HEK293T (cell line): ENCODE results near the gene LHX3.

Experiments used
- CTCF ChIA-PET: fragments of 350-600 bp; formaldehyde crosslinking; extraction: SDS; loops from one replicate; lab custom pipeline; 2021; ENCODE audit warnings: antibody characterized with exemption, inconsistent platforms; lab: Yijun Ruan, JAX
- POLR2A ChIA-PET: fragments of 350-600 bp; formaldehyde crosslinking; extraction: SDS; loops from one replicate; lab custom pipeline; 2020; ENCODE audit warnings: antibody characterized with exemption, inconsistent platforms; lab: Yijun Ruan, JAX
- DNase-seq: peaks from one replicate; pipeline ENCODE4 v3.0.0; 2012; ENCODE audit warnings: mixed read lengths; ENCODE audit errors: extremely low spot score
- ARNT ChIP-seq: fragments of 450-650 bp; IDR thresholded peaks from 2 replicates; pipeline ENCODE4 v1.6.1; 2017; ENCODE audit warnings: mild to moderate bottlenecking
- BHLHE40 ChIP-seq: fragments of 450-650 bp; IDR thresholded peaks from 2 replicates; pipeline ENCODE4 v1.6.1; 2016; ENCODE audit warnings: mild to moderate bottlenecking, moderate library complexity, borderline replicate concordance
- CTBP1 ChIP-seq: fragments of 450-650 bp; IDR thresholded peaks from 2 replicates; pipeline ENCODE4 v1.6.1; 2016; ENCODE audit warnings: borderline replicate concordance
- ELF4 ChIP-seq: fragments of 450-650 bp; IDR thresholded peaks from 2 replicates; pipeline ENCODE4 v1.6.1; 2017; ENCODE audit warnings: antibody characterized with exemption
- FOXA1 ChIP-seq: fragments of 450-650 bp; IDR thresholded peaks from 2 replicates; pipeline ENCODE4 v1.6.1; 2016; ENCODE audit warnings: mild to moderate bottlenecking
- FOXK2 ChIP-seq: fragments of 450-650 bp; IDR thresholded peaks from 2 replicates; pipeline ENCODE4 v1.6.1; 2016; ENCODE audit warnings: mild to moderate bottlenecking
- FOXM1 ChIP-seq: fragments of 450-650 bp; IDR thresholded peaks from 2 replicates; pipeline ENCODE4 v1.6.1; 2017; ENCODE audit warnings: mild to moderate bottlenecking, borderline replicate concordance
- HDGF ChIP-seq: fragments of 450-650 bp; IDR thresholded peaks from 2 replicates; pipeline ENCODE4 v1.6.1; 2017; ENCODE audit warnings: antibody characterized with exemption, borderline replicate concordance
- L3MBTL2 ChIP-seq: fragments of 450-650 bp; conservative IDR thresholded peaks from 2 replicates; pipeline ENCODE4 v1.6.1; 2016; ENCODE audit warnings: mild to moderate bottlenecking
- LEF1 ChIP-seq: fragments of 450-650 bp; IDR thresholded peaks from 2 replicates; pipeline ENCODE4 v1.6.1; 2017; ENCODE audit warnings: mild to moderate bottlenecking, borderline replicate concordance
- NFRKB ChIP-seq: fragments of 450-650 bp; IDR thresholded peaks from 2 replicates; pipeline ENCODE4 v1.6.1; 2016; ENCODE audit warnings: mild to moderate bottlenecking, moderate library complexity
- SP1 ChIP-seq: fragments of 450-650 bp; IDR thresholded peaks from 2 replicates; pipeline ENCODE4 v1.6.1; 2017
- SUZ12 ChIP-seq: fragments of 450-650 bp; IDR thresholded peaks from 2 replicates; pipeline ENCODE4 v1.6.1; 2016; ENCODE audit warnings: mild to moderate bottlenecking
- TARDBP ChIP-seq: fragments of 450-650 bp; IDR thresholded peaks from 2 replicates; pipeline ENCODE4 v1.6.1; 2016
- ZNF384 ChIP-seq: fragments of 450-650 bp; IDR thresholded peaks from 2 replicates; pipeline ENCODE4 v1.6.1; 2016
- TF ChIP-seq, protein P1 (sequence below): fragments of 450-650 bp; IDR thresholded peaks from 2 replicates; pipeline ENCODE4 v1.6.1; 2016

LHX3 gene

GRCh38 chr9:136160381-136160841 lies 44.5 kb downstream of the LHX3 start:
- ChIA-PET CTCF (interaction anchor here (1.2 kb wide), 1 partner anchor 10 kb away, joined by 3 read pairs; no protein-coding TSS in a partner anchor), POLR2A (no interaction called here)
- DNase-seq, result no peak
- TF ChIP-seq ARNT (no peak), FOXK2 (no peak), NFRKB (no peak)
- TF ChIP-seq, protein P1, sequence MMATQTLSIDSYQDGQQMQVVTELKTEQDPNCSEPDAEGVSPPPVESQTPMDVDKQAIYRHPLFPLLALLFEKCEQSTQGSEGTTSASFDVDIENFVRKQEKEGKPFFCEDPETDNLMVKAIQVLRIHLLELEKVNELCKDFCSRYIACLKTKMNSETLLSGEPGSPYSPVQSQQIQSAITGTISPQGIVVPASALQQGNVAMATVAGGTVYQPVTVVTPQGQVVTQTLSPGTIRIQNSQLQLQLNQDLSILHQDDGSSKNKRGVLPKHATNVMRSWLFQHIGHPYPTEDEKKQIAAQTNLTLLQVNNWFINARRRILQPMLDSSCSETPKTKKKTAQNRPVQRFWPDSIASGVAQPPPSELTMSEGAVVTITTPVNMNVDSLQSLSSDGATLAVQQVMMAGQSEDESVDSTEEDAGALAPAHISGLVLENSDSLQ, result no peak

DNA sequence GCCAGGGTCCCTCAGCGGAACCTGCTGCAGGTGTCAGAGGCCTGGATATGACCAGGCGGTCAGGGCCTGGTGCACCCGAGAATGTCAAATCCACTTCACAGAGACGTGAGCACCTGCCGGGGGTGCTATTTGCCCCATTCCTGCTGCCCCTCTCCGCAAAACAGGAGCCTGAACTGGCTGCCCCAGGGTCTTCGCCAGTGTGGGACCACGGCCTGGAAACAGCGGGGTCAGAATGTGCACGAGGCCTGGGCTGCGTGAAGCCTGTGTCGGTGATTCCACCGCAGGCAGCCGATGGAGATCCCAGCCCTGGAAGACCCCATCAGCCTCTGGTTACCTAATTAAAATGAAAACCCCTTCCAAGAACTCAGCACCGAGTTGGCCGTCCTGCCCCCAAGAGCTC lies 45.1 kb downstream of the LHX3 start:
- ChIA-PET CTCF (interaction anchor here (1.2 kb wide), 1 partner anchor 10 kb away, joined by 3 read pairs; no protein-coding TSS in a partner anchor), POLR2A (no interaction called here)
- no peak for DNase-seq
- no peak for TF ChIP-seq ARNT
- TF ChIP-seq CTBP1, result no peak
- TF ChIP-seq L3MBTL2, result no peak
- no peak for TF ChIP-seq FOXM1
- no peak for TF ChIP-seq ZNF384
- TF ChIP-seq, protein P1, result no peak
- no peak for TF ChIP-seq NFRKB
- TF ChIP-seq SUZ12, result no peak
- TF ChIP-seq HDGF, result no peak
- no peak for TF ChIP-seq FOXK2
- TF ChIP-seq SP1, result no peak
- TF ChIP-seq LEF1, result no peak
- TF ChIP-seq ELF4, result no peak
- TF ChIP-seq BHLHE40, result no peak
- TF ChIP-seq TARDBP, result no peak
- no peak for TF ChIP-seq FOXA1

- ChIA-PET POLR2A (no interaction called here), CTCF (interaction anchor here (1.2 to 1.3 kb wide), 2 partner anchors 11 to 19 kb away, joined by 3 to 4 read pairs; no protein-coding TSS in a partner anchor)
- no peak for DNase-seq
- TF ChIP-seq SP1 (no peak), ARNT (no peak), ELF4 (no peak), FOXK2 (no peak), SUZ12 (no peak), NFRKB (no peak)
These were observed 47.3 kb downstream of the LHX3 start for GRCh38 chr9:136157477-136158265.

GRCh38 chr9:136156209-136157120 lies 48.5 kb downstream of the LHX3 start:
- TF ChIP-seq FOXM1 (no peak), ARNT (no peak), LEF1 (no peak), L3MBTL2 (no peak), FOXK2 (no peak)
- TF ChIP-seq, protein P1, result peak; percentile 65
- POLR2A ChIA-PET, result no interaction called here
- no peak for DNase-seq
- CTCF ChIA-PET, result interaction anchor here (1.2 to 1.3 kb wide), 2 partner anchors 12 to 18 kb away, joined by 3 to 4 read pairs; no protein-coding TSS in a partner anchor

DNA sequence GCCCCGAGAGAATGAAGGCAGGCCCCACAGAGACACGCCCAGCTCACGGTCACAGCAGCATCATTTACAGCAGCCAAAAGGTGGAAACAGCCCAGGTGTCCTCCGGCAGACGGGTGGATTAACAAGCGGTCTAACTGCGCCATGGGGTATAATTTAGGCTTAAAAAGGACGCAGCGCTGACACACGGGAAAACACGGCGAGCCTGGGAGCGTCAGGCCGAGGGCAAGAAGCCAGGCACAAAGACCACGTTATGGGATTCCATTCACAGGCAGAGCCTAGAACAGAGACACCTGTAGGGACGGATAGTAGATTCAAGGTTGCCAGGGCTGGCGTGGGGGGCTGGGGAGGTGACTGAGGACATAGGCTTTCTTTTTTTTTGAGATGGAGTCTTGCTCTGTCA lies 49.4 kb downstream of the LHX3 start:
- POLR2A ChIA-PET, result interaction anchor here (1.1 kb wide), 1 partner anchor 111 kb away, joined by 3 read pairs; no protein-coding TSS in a partner anchor
- DNase-seq, result no peak
- CTCF ChIA-PET, result no interaction called here
- no peak for TF ChIP-seq CTBP1
- TF ChIP-seq ARNT, result no peak
- no peak for TF ChIP-seq BHLHE40
- no peak for TF ChIP-seq ELF4
- no peak for TF ChIP-seq L3MBTL2

GRCh38 chr9:136154943-136155342 lies 50.0 kb downstream of the LHX3 start:
- no peak for TF ChIP-seq SUZ12
- TF ChIP-seq FOXM1, result no peak
- TF ChIP-seq HDGF, result no peak
- DNase-seq, result no peak
- POLR2A ChIA-PET, result interaction anchor here (1.1 kb wide), 1 partner anchor 112 kb away, joined by 3 read pairs; no protein-coding TSS in a partner anchor
- CTCF ChIA-PET, result no interaction called here
